ENCODE measurements around the gene CCN2.
"Not testable (repeated sequence)": the region's sequence is repeated elsewhere in the genome, so short reads cannot be mapped to it uniquely, and the experiment has no call there.

Gene CCN2

DNA sequence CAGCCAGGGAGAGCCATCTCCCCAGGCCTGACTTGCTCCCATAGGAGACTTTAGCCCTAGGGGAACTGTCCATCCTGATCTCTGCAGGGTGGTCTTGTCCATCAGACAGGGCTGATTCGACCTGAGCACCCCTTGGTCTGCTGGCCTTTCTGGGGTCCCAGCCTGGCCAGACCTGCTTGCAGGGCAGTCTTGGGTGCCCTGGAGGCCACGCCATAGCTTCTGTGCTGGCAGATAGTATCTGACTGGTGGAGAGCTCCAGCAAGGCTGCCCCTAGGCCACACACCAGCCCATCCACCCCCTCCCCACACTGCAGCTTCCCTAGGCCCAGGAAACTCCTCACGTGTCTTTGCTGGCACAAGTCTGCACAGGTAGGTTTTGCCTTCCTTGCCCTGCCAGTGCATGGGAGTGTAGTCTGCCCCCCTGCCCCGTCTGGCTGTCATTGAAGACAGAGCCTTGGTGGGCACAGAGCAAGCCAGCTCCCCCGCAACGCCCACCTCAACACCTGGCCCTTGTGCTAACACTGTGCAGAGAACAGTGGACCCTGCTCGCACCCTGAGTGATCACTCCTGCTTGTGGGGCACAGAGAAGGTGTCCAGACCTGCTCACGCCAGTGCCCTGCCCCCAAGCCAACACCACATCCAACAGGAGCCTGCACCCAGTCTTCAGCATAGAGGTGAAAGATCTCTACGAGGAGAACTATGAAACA lies 32.4 kb downstream of the CCN2 start:
- DNase-seq (ENCODE audit: low spot score in 2 of 2) = no peak
- Mint-ChIP-seq H3K4me3 (no peak overlapping the region), H3K4me1 (peaks cover 12% of the 10 kb centered on the region), H3K27me3 (peaks cover 64% of the 10 kb centered on the region), H3K9me3 (no peaks in the 10 kb centered on the region), H3K27ac (ENCODE audit: low read depth) (no peak overlapping the region), H3K36me3 (ENCODE audit: insufficient read depth) (no peaks in the 10 kb centered on the region)
- no peak for ATAC-seq (replicated peaks; ENCODE audit: extremely low read depth, poor library complexity, severe bottlenecking)

DNA sequence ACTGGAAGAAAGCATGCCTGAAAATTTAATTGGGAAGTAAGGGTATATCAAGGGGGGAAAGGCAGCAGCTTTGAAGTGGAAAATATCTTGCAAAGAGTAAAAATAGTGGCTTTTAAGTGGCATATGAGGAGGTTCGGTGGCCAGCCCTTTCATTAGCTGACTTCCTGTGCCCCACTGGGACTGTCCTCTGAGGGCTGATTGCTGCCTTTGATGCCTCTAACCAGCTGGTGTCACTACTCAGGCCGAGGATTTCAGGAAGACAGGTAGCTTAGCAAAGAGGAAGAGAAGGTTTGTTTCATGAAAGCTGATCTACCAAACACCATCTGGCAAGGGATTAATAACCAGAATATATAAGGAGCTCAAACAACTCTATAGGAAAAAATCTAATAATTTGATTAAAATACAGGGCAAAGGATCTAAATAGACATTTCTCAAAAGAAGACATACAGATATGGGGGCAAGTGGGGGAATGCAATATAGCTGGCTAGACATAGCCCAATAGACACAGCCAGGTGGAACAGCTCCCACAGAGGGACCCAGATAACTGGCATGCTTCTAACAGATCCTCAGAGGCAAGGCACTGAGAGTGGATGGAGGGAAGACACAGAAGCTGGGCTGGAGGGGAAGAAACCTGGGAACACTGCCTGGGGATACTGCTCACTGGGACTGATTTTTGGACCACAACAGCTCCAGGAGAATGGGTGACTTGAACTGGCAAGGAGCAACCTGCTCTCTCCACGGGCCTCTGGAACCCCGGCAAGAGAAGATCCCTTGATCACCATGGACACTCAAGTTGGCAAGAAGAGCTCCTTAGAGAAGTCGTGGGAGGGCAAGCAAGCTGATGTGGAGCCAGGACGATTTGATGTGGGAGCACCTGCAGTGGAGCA lies 33.2 kb downstream of the CCN2 start:
- no peak for DNase-seq (ENCODE audit: low spot score in 2 of 2)
- Mint-ChIP-seq H3K27me3 (peaks cover 64% of the 10 kb centered on the region), H3K4me3 (no peak overlapping the region), H3K9me3 (no peaks in the 10 kb centered on the region), H3K27ac (ENCODE audit: low read depth) (no peak overlapping the region), H3K36me3 (ENCODE audit: insufficient read depth) (no peaks in the 10 kb centered on the region), H3K4me1 (peaks cover 12% of the 10 kb centered on the region)
- ATAC-seq (replicated peaks; ENCODE audit: extremely low read depth, poor library complexity, severe bottlenecking) = no peak

DNA sequence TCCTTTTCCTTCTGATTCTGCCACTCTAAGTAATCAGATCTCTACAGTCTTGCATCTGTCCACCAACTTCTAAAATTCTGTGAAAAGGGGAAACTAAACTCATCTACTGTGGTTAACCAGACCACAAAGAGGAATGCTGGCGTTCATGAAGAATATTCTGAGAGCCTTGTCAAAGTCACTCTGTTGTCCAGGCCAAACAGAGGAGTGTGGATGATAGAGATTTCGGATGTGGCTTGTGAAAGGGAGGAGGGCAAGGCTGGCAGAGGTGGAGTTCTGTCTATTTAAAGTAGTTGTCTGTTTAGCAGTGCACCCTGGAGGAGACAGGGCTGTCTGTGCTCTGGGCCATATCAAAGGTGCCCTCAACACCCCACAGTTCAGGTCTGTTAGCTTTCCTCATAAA lies 33.9 kb downstream of the CCN2 start:
- H3K36me3 Mint-ChIP-seq (ENCODE audit: insufficient read depth) = no peaks in the 10 kb centered on the region
- peaks cover 61% of the 10 kb centered on the region for H3K27me3 Mint-ChIP-seq
- H3K9me3 Mint-ChIP-seq = no peaks in the 10 kb centered on the region
- DNase-seq (ENCODE audit: low spot score in 2 of 2) = no peak
- ATAC-seq (replicated peaks; ENCODE audit: extremely low read depth, poor library complexity, severe bottlenecking) = no peak
- H3K27ac Mint-ChIP-seq (ENCODE audit: low read depth) = no peak overlapping the region
- H3K4me1 Mint-ChIP-seq = peaks cover 12% of the 10 kb centered on the region
- H3K4me3 Mint-ChIP-seq = no peak overlapping the region

DNA sequence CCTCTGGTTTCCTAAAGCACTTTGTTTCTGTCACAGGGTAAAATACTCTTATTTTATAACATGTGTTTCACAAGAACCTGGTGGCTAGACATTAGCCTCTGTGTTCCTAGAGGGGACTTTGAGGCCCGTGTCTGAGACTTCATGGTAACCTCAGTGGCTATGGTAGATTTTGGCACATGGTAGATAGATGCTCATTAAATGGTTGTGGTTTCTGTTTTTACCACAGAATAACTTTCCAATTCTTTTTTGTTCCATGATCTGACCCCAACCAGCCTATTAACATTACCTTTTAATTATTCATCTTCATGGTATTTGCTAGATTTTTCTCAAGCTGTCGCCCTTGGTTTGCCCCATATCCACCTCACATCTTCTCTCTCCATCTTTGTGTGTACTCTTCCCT lies 34.3 kb downstream of the CCN2 start:
- Mint-ChIP-seq H3K27me3 (peaks cover 60% of the 10 kb centered on the region), H3K4me3 (no peak overlapping the region), H3K36me3 (ENCODE audit: insufficient read depth) (no peaks in the 10 kb centered on the region), H3K27ac (ENCODE audit: low read depth) (no peak overlapping the region), H3K9me3 (no peaks in the 10 kb centered on the region), H3K4me1 (peaks cover 12% of the 10 kb centered on the region)
- DNase-seq (ENCODE audit: low spot score in 2 of 2) (no peak), ATAC-seq (replicated peaks; ENCODE audit: extremely low read depth, poor library complexity, severe bottlenecking) (no peak)

DNA sequence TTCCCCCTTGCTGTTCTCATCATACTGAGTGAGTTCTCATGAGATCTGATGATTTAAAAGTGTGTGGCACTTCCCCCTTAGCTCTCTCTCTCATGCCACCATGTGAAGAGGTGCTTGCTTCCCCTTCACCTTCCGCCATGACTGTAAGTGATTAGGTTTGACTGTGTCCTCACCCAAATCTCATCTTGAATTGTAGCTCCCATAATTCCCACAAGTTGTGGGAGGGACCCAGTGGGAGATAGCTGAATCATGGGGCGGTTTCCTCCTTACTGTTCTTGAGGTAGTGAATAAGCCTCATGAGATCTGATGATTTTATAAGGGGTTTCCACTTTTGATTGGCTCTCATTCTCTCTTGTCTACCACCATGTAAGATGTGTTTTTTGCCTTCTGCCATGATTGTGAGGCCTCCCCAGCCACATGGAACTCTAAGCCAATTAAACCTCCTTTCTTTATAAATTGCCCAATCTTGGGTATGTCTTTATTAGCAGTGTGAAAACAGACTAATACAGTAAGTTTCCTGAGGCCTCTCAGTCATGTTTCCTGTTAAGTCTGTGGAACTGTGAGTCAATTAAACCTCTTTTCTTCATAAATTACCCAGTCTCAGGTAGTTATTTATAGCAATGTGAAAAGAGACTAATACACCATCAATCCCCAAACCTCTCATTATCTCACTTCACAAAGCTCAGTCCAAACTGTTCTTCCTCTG lies 34.9 kb downstream of the CCN2 start:
- H3K27ac Mint-ChIP-seq (ENCODE audit: low read depth); H3K4me3 Mint-ChIP-seq; H3K9me3 Mint-ChIP-seq; ATAC-seq (replicated peaks; ENCODE audit: extremely low read depth, poor library complexity, severe bottlenecking); H3K36me3 Mint-ChIP-seq (ENCODE audit: insufficient read depth); DNase-seq (ENCODE audit: low spot score in 2 of 2): not testable (repeated sequence)
- peaks cover 66% of the 10 kb centered on the region for H3K27me3 Mint-ChIP-seq
- H3K4me1 Mint-ChIP-seq = peaks cover 12% of the 10 kb centered on the region

DNA sequence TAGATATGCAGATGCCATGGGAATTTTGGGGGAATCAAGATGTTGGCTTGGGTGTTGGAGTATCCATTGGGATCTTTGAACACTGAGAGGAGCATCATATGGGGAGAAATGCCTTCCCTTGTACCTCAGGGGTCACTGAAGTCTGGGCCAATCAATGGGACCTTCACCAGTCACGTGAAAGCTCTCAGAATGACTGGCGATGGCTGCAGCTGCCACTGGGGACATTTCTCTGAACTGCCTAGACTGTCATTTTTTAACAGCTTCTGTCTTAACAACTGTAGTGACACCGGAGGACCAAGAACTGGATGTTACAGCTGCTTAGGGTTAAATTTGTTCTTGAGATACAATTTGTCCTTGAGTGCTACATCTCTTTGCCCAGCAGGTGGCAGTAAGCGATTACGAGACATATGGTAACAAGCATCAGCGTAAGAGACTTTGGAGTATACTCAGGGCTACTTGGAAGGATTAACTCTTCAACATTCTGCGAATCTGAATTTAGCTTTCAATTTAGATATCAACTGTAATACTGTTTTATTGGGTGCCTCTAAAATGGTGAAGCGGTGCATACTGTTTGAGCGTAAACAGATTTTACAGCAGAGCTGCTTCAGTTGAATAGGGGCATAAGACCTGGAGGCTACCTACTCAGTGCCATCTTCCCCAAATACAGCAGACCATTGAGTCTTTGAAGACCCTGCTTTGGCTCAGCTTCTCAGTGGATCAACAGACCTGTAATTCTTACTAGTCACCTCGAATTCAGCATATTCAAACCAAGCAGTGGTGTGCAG lies 36.0 kb downstream of the CCN2 start:
- no peak overlapping the region for H3K4me3 Mint-ChIP-seq
- H3K4me1 Mint-ChIP-seq = peaks cover 12% of the 10 kb centered on the region
- peaks cover 64% of the 10 kb centered on the region for H3K27me3 Mint-ChIP-seq
- no peak overlapping the region for H3K27ac Mint-ChIP-seq (ENCODE audit: low read depth)
- DNase-seq (ENCODE audit: low spot score in 2 of 2) (no peak), ATAC-seq (replicated peaks; ENCODE audit: extremely low read depth, poor library complexity, severe bottlenecking) (peak; percentile 19)
- H3K36me3 Mint-ChIP-seq (ENCODE audit: insufficient read depth) = no peaks in the 10 kb centered on the region
- H3K9me3 Mint-ChIP-seq = no peaks in the 10 kb centered on the region

DNA sequence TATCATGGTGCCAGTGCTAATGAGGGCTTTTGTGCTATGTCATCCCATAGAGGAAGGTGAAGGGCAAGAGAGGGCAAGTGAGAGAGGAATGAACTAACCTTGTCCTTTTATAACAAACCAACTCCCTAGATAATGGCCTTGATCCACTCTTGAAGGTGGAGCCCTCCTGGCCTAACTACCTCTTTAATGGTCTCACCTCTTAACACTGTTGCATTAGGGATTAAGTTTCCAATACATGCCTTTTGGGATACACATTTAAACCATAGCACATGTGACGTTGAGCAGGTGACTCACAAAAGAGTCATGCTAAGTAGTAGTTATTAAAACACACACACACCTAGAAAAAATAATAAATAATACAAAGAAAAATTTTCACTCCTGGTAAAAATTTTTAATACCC lies 36.9 kb downstream of the CCN2 start:
- H3K4me3 Mint-ChIP-seq = no peak overlapping the region
- H3K27me3 Mint-ChIP-seq = peaks cover 55% of the 10 kb centered on the region
- H3K27ac Mint-ChIP-seq (ENCODE audit: low read depth) = no peak overlapping the region
- H3K9me3 Mint-ChIP-seq = no peaks in the 10 kb centered on the region
- DNase-seq (ENCODE audit: low spot score in 2 of 2) (no peak), ATAC-seq (replicated peaks; ENCODE audit: extremely low read depth, poor library complexity, severe bottlenecking) (no peak)
- H3K4me1 Mint-ChIP-seq = peaks cover 18% of the 10 kb centered on the region
- H3K36me3 Mint-ChIP-seq (ENCODE audit: insufficient read depth) = peaks cover 3% of the 10 kb centered on the region

DNA sequence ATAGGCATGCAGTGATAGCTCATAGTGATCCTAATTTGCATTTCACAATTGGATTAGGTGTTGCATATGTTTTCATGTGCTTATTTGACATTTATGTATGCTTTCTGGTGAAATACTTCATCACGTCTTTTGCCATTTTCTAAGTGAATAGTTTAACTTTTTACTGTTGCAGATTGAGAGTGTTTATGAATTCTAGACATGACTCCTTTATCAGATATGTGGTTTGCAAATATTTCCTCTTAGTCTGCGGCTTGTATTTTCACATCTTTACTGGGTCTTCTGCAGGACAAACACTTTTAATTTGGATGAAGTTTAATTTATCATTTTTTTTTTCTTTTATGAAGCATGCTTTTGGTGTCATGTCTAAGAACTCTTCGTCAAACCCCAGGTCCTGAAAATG lies 39.2 kb downstream of the CCN2 start:
- no peak overlapping the region for H3K27ac Mint-ChIP-seq (ENCODE audit: low read depth)
- peaks cover 8% of the 10 kb centered on the region for H3K4me1 Mint-ChIP-seq
- H3K9me3 Mint-ChIP-seq = no peaks in the 10 kb centered on the region
- DNase-seq (ENCODE audit: low spot score in 2 of 2) = no peak
- ATAC-seq (replicated peaks; ENCODE audit: extremely low read depth, poor library complexity, severe bottlenecking) = no peak
- H3K4me3 Mint-ChIP-seq = no peak overlapping the region
- peaks cover 46% of the 10 kb centered on the region for H3K27me3 Mint-ChIP-seq
- peaks cover 3% of the 10 kb centered on the region for H3K36me3 Mint-ChIP-seq (ENCODE audit: insufficient read depth)

DNA sequence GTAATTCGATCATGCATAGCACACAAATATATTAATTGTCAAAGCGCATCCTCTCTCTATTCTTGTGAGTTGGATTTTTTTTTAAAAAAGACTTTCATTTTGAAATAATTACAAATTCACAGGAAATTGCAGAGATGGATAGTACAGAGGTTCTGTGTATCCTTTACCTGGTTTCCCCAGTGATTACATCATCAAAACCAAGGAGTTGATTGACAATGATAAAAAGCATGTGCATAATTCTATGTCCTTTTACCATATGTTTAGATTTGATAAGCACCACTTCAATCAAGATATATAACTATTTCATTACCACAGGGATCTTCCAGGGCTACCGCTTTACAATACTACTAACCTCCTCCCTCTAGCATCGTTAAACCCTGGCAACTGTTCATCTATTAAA lies 40.2 kb downstream of the CCN2 start:
- Mint-ChIP-seq H3K4me1 (peaks cover 7% of the 10 kb centered on the region), H3K27me3 (peaks cover 46% of the 10 kb centered on the region), H3K27ac (ENCODE audit: low read depth) (no peak overlapping the region), H3K9me3 (no peaks in the 10 kb centered on the region), H3K4me3 (no peak overlapping the region), H3K36me3 (ENCODE audit: insufficient read depth) (peaks cover 3% of the 10 kb centered on the region)
- ATAC-seq (replicated peaks; ENCODE audit: extremely low read depth, poor library complexity, severe bottlenecking) (no peak), DNase-seq (ENCODE audit: low spot score in 2 of 2) (no peak)

DNA sequence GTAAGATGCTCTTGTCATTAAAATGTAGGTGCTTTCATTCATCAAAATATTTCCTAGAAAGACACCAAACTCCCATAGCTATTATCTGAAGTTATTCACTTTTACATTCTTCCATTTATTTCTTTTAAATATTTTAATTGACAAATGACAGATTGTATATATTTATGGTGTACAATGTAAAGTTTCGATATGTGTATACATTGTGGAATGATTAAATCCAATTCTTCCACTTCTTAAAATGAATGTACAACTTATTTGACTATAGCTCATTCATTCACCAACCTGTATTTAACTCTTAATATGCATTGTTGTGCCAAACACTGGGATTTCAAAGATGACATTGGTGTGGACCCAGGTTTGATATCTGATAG lies 41.0 kb downstream of the CCN2 start:
- no peak overlapping the region for H3K27ac Mint-ChIP-seq (ENCODE audit: low read depth)
- peaks cover 46% of the 10 kb centered on the region for H3K27me3 Mint-ChIP-seq
- peaks cover 7% of the 10 kb centered on the region for H3K4me1 Mint-ChIP-seq
- H3K4me3 Mint-ChIP-seq = no peak overlapping the region
- peaks cover 3% of the 10 kb centered on the region for H3K36me3 Mint-ChIP-seq (ENCODE audit: insufficient read depth)
- DNase-seq (ENCODE audit: low spot score in 2 of 2) (no peak), ATAC-seq (replicated peaks; ENCODE audit: extremely low read depth, poor library complexity, severe bottlenecking) (no peak)
- no peaks in the 10 kb centered on the region for H3K9me3 Mint-ChIP-seq

DNA sequence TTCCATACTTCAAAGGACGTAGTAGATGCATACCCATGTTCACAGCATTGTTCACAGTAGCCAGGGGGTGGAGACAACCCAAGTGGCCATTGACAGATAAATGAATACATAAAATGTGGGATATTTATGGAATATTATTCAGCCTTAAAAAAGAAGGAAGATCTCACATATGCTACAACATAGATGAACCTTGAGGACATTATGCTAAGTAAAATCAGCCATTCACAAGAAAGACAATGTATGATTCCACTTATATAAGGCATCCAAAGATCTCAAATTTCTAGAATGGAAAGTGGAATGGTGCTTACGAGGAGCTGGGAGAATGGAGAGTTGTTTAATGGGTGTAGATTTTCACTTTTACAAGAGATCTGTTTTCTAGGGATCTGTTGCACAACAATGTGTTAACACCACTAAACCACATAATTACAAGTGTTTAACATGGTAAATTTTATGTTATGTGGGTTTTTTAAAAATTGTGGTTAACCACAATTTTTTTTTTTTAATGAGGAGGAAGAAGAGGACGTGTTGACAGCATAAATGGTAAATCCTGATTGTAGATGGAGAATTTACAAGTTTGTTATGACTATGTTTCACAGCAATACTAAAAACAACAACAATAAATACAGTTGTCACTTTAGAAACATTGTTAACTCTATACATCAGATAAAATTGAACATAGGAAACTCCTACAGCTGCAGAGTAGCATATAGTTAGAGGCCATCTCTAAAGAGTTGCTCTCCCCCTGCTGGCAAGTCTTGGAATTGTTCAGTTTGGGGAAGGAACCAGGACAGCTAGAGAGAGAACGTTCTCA lies 41.6 kb downstream of the CCN2 start:
- Mint-ChIP-seq H3K9me3 (no peaks in the 10 kb centered on the region), H3K27ac (ENCODE audit: low read depth) (peak overlapping the region; percentile 6), H3K4me1 (peaks cover 7% of the 10 kb centered on the region), H3K4me3 (peak overlapping the region; percentile 17), H3K27me3 (peaks cover 51% of the 10 kb centered on the region), H3K36me3 (ENCODE audit: insufficient read depth) (peaks cover 3% of the 10 kb centered on the region)
- ATAC-seq (replicated peaks; ENCODE audit: extremely low read depth, poor library complexity, severe bottlenecking) (peak; percentile 88), DNase-seq (ENCODE audit: low spot score in 2 of 2) (peak; percentile 58 to 61)
